Measurements from ENCODE around the gene PODNL1. TPM values are rescaled to one million over a fixed set of nuclear protein-coding genes. Genes with fewer than 3 reads are reported as not detected.

Gene PODNL1
- total RNA-seq, 6 experiments from 2014 or later: 10.1 to 13.7 (median 12.2) TPM

GRCh38 chr19:13959141-13959961 is 21.1 kb upstream of the PODNL1 start:
- Mint-ChIP-seq H3K4me3 (no peak overlapping the region), H3K27ac (no peak overlapping the region), H3K9me3 (no peaks in the 10 kb centered on the region), H3K36me3 (ENCODE audit: low read depth) (peaks cover 10% of the 10 kb centered on the region), H3K27me3 (ENCODE audit: insufficient read depth) (no peaks in the 10 kb centered on the region; the same call in 1 of the 2 replicates), H3K4me1 (ENCODE audit: low read depth) (peaks cover under 1% of the 10 kb centered on the region; the same call in 1 of the 2 replicates)
- DNase-seq: no peak
- TF ChIP-seq CTCF (IDR thresholded peaks at IDR 0.05): no peak

GRCh38 chr19:13958043-13958442 is 19.8 kb upstream of the PODNL1 start:
- Mint-ChIP-seq H3K4me1 (ENCODE audit: low read depth) (peaks cover 9% of the 10 kb centered on the region), H3K27me3 (ENCODE audit: insufficient read depth) (no peaks in the 10 kb centered on the region; the same call in 1 of the 2 replicates), H3K4me3 (no peak overlapping the region), H3K27ac (no peak overlapping the region; the same call in 1 of the 2 replicates), H3K36me3 (ENCODE audit: low read depth) (peaks cover 10% of the 10 kb centered on the region), H3K9me3 (no peaks in the 10 kb centered on the region)
- no peak for TF ChIP-seq CTCF (IDR thresholded peaks at IDR 0.05)
- DNase-seq: no peak

GRCh38 chr19:13957051-13957450 is 18.8 kb upstream of the PODNL1 start:
- Mint-ChIP-seq H3K36me3 (ENCODE audit: low read depth) (peaks cover 10% of the 10 kb centered on the region), H3K9me3 (no peaks in the 10 kb centered on the region), H3K4me1 (ENCODE audit: low read depth) (peaks cover 10% of the 10 kb centered on the region), H3K4me3 (no peak overlapping the region), H3K27ac (no peak overlapping the region), H3K27me3 (ENCODE audit: insufficient read depth) (no peaks in the 10 kb centered on the region; the same call in 1 of the 2 replicates)
- DNase-seq: no peak
- TF ChIP-seq CTCF (IDR thresholded peaks at IDR 0.05): no peak

- no peak overlapping the region for H3K4me3 Mint-ChIP-seq
- no peak overlapping the region for H3K27ac Mint-ChIP-seq
- TF ChIP-seq CTCF (IDR thresholded peaks at IDR 0.05): no peak
- peaks cover 6% of the 10 kb centered on the region for H3K36me3 Mint-ChIP-seq (ENCODE audit: low read depth)
- H3K9me3 Mint-ChIP-seq: no peaks in the 10 kb centered on the region
- no peak for DNase-seq
- H3K27me3 Mint-ChIP-seq (ENCODE audit: insufficient read depth): no peaks in the 10 kb centered on the region; the same call in 1 of the 2 replicates
- H3K4me1 Mint-ChIP-seq (ENCODE audit: low read depth): peaks cover 16% of the 10 kb centered on the region
Observed at GRCh38 chr19:13956365-13956744, 18.1 kb upstream of the PODNL1 start.

GRCh38 chr19:13955662-13956364 is 17.6 kb upstream of the PODNL1 start:
- H3K4me3 Mint-ChIP-seq: no peak overlapping the region
- H3K27ac Mint-ChIP-seq: no peak overlapping the region
- H3K36me3 Mint-ChIP-seq (ENCODE audit: low read depth): peaks cover 5% of the 10 kb centered on the region; the same call in 1 of the 2 replicates
- no peaks in the 10 kb centered on the region; the same call in 1 of the 2 replicates for H3K27me3 Mint-ChIP-seq (ENCODE audit: insufficient read depth)
- no peaks in the 10 kb centered on the region for H3K9me3 Mint-ChIP-seq
- DNase-seq: no peak
- TF ChIP-seq CTCF (IDR thresholded peaks at IDR 0.05): no peak
- H3K4me1 Mint-ChIP-seq (ENCODE audit: low read depth): peaks cover 16% of the 10 kb centered on the region

Data from HFFc6 (cell line).